HG02852 (cell line): Measurements from ENCODE around the gene PTPRD.

Experiments
- ATAC-seq: cut with Tn5 transposase; IDR thresholded peaks from one replicate; pipeline ENCODE4 v1.9.1; 2021; ENCODE audit warnings: mild to moderate bottlenecking, moderate library complexity; ENCODE audit not compliant: unreplicated experiment

Gene PTPRD

DNA sequence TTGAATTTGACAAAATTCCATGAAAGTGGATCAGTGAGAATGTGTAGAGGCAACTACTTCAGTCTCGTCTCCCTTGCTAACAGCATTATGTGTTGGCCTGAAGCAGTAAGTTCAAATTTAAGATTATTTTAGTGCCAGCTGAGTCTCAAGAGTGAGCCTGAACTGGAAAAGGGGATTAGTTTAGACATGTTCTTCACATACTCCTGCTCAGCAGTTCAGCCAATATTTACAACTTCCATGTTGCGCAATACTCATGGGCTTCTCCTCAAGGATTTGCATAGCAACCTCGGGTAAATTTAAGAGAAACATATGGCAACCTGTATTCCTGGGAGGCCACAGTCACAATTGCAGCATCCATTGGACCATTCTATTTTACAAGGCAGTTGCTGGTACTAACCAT is 553.8 kb downstream of the PTPRD start:
- ATAC-seq: no peak

GRCh38 chr9:10055886-10056395 is 556.9 kb downstream of the PTPRD start:
- no peak for ATAC-seq

- no peak for ATAC-seq
These were observed 558.3 kb downstream of the PTPRD start for GRCh38 chr9:10054456-10054855.

DNA sequence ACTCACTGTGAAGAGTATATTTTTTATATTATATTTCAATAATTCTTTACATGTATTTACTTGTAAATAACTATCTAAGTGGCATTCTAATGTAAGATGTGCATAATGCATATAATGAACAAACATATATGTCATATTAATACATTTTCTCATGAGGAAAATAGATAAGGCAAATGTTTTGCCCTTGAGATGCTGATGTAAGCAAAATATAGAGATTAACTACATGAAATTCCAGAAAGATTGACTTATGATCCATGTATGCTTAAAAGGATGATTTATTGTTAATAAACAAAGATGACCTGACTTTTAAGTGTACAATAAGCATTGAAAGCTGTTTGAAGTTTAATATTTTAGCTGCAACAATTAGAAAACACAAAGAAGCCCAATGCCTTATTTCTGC is 559.9 kb downstream of the PTPRD start:
- ATAC-seq: no peak

- ATAC-seq: no peak
These were observed 560.6 kb downstream of the PTPRD start for GRCh38 chr9:10052181-10052580.

DNA sequence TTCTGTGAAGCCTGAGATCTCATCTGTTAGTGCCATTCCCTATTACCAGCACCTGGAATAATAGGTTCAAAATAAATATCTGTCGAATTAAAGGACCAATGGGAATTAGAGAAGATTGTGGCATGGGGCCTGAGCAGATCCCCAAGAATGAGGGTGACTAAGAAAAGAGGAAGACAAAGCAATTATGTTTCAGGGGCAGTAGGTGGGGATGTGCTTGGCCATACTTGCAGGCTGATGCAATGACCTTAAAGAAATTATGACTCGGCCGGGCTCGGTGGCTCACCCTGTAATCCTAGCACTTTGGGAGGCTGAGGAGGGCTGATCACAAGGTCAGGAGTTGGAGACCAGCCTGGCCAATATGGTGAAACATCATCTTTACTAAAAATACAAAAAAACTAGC is 562.8 kb downstream of the PTPRD start:
- no peak for ATAC-seq

GRCh38 chr9:10048994-10049393 is 563.8 kb downstream of the PTPRD start:
- ATAC-seq: no peak

DNA sequence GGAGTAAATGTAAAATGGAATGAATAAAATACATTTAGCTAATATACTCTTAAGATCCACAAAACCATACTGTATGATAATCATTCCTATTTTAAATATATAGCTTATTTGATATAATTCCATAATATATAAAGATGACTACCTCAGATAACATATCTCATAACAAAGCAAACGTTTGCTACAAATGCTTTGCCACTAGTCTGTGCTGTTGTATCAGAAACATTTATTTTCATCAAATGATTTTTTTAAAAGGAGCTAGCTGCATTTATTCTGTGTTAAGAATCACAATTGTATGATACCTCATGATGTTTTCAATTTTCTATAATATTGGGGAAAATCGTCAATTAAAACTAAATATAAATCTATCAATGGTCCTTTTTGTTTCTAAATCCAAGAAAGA is 567.2 kb downstream of the PTPRD start:
- ATAC-seq: no peak

- no peak for ATAC-seq
These were observed 571.0 kb downstream of the PTPRD start for GRCh38 chr9:10041726-10042229.

DNA sequence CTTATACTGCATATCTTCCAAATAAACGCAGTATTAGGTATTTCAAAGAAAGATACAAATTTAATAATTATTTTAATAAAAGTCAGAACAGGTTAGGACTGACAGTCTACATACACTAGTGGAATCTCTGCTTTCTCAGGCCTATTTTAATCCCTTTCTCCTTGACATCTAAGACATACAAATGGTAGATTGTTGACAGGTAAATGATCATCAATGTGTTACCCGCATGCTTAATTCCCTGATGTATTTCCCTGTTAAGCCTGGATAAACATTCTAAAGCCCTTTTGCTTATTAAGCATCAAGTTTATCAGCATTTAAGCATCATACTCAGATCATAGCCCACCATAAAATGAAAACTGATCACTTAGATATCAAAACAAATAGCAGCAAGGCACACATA is 576.7 kb downstream of the PTPRD start:
- ATAC-seq: no peak

DNA sequence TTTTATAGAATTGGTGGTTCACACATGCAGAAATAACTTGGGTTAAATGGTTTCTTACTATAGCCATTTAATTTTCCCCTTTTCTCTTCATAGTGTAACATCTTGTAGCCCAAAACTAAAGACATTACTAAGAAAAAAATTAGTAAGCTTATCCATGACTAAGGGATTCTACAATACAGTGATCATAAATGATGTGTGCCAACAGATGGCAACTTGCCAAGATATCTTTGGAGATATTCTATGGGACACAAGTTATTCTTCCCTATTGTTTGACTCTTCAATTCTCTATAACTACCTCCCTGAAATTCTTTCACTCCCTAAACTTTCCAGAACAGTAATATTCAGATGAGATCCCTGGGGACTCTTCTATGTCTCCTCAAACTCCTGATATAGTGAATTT is 580.6 kb downstream of the PTPRD start:
- no peak for ATAC-seq

GRCh38 chr9:10026443-10026984 is 586.3 kb downstream of the PTPRD start:
- ATAC-seq: no peak

DNA sequence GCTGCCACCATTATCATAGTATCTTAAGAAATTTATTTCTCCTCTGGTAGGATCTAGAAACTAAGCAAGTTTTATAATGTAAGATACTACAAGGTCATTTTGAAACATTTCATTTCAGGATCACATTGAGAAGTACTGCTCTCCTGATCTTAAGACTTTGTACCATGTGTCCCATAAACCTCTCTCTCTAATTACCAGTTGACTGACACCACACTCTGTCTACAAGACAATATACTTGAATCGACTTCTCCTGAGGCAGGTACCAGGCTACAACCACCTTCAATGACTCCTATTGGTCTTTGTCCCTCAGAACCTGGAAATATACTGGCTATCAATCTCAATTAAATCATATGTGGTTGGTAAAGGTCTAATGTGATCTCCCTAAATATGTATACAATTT is 597.0 kb downstream of the PTPRD start:
- ATAC-seq: no peak

GRCh38 chr9:10014889-10015288 is 597.9 kb downstream of the PTPRD start:
- ATAC-seq: no peak

GRCh38 chr9:10009401-10009800 is 603.4 kb downstream of the PTPRD start:
- ATAC-seq: no peak

DNA sequence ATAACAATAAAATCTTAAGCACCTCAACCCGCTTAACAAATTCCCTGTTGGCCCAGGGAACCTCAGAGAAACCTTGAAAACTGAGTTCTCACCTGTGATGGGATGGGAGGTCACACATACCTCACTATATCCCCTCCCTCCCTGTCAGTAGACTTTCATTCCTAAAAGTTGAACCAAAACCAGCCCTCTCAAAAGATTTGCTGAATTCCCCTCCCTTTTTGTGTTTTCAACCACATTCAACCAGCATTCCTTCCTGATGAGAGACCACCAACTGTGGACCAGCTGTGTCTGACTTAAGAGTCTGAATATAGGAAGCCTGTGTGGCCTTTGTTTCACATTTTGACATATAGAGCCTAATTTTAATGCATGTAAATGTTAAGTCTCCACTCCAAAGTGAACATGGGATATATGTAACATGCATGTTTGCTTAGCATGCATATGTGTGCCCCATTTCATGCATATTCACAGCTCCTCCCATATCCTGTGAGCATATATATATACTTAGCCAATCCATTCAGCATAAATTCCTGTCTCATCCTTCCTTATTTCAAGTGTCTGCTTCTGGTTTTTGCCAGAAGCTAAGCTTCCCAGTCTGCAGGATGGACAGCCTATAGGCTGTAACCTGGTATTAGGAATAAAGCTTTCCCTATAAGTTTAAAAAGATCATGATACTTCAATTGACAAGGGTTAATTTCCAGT is 604.6 kb downstream of the PTPRD start:
- no peak for ATAC-seq

DNA sequence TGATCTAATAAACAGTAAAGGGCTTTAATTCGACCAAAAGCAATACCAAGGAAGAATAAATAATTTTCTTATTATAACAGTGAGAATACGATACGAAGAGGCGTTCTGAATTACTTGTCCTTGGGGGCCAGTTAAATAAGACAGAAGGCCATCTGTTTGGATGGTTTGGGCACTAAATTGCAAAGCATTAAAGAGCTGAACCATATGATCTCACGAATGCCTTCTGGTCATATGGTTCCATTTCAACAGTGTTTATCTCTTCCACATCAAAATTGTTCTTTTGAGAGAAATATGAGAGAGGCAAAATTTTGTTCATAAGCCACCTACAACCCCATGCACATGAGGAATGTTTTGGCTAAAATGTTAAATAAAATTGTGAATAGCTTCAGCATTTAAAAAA is 605.4 kb downstream of the PTPRD start:
- no peak for ATAC-seq

- ATAC-seq: no peak
These were observed 607.6 kb downstream of the PTPRD start for GRCh38 chr9:10005206-10005605.

GRCh38 chr9:10003047-10003446 is 609.8 kb downstream of the PTPRD start:
- ATAC-seq: no peak

DNA sequence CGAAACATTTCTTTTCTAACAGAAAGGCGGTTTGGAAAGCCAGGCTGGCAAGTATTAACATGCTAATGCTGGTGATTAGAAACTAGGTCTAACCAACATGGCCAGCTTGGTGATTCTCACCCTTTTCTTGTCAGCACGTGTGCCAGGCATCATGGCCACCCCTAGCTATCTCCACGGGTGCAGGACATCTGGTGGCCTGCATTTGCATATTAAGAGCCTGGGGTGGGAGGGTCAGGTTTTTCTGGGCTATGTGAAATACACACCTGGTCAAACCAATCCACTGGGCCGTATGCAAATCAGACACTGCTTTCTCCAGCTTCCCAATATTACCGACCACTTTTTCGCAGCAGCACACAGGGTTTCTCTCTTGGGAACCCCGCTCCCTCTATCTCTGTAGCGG is 612.1 kb downstream of the PTPRD start:
- no peak for ATAC-seq

GRCh38 chr9:9998491-9999287 is 614.1 kb downstream of the PTPRD start:
- no peak for ATAC-seq

GRCh38 chr9:9997585-9997984 is 615.2 kb downstream of the PTPRD start:
- no peak for ATAC-seq
